HG02981 (cell line): ENCODE measurements around the gene TMOD1.
A peak's percentile ranks its signal among the peaks of the same experiment; 100 is the strongest.
"Not testable (repeated sequence)": the region's sequence is repeated elsewhere in the genome, so short reads cannot be mapped to it uniquely, and the experiment has no call there.

Experiments
- ATAC-seq: cut with Tn5 transposase; IDR thresholded peaks from one replicate; pipeline ENCODE4 v1.9.1; 2021; ENCODE audit warnings: mild to moderate bottlenecking, moderate library complexity; ENCODE audit not compliant: unreplicated experiment

Gene TMOD1

GRCh38 chr9:97497558-97498375 lies 3.7 kb upstream of the TMOD1 start:
- not testable (repeated sequence) for ATAC-seq

- ATAC-seq: not testable (repeated sequence)
Measured at GRCh38 chr9:97498846-97499245, 2.6 kb upstream of the TMOD1 start.

GRCh38 chr9:97500263-97500662 lies 1.2 kb upstream of the TMOD1 start:
- ATAC-seq: no peak

- ATAC-seq: no peak
Measured at GRCh38 chr9:97500765-97501176, 695 bp upstream of the TMOD1 start.

- peak; percentile 23 for ATAC-seq
Measured at GRCh38 chr9:97501972-97502221, 431 bp downstream of the TMOD1 start.

- peak; percentile 22 for ATAC-seq
Measured at GRCh38 chr9:97502222-97502983, 937 bp downstream of the TMOD1 start.

GRCh38 chr9:97502984-97503861 lies 1.8 kb downstream of the TMOD1 start:
- no peak for ATAC-seq

- no peak for ATAC-seq
Measured at GRCh38 chr9:97503862-97504210, 2.4 kb downstream of the TMOD1 start.

GRCh38 chr9:97504381-97505216 lies 3.1 kb downstream of the TMOD1 start:
- no peak for ATAC-seq

GRCh38 chr9:97505845-97506244 lies 4.4 kb downstream of the TMOD1 start:
- ATAC-seq: no peak

- ATAC-seq: no peak
Measured at GRCh38 chr9:97506306-97506705, 4.8 kb downstream of the TMOD1 start.

GRCh38 chr9:97506787-97507186 lies 5.3 kb downstream of the TMOD1 start:
- no peak for ATAC-seq

- ATAC-seq: no peak
Measured at GRCh38 chr9:97507428-97507984, 6.0 kb downstream of the TMOD1 start.

GRCh38 chr9:97508852-97509251 lies 7.4 kb downstream of the TMOD1 start:
- ATAC-seq: no peak

- ATAC-seq: peak; percentile 67
Measured at GRCh38 chr9:97510797-97511654, 9.6 kb downstream of the TMOD1 start.

GRCh38 chr9:97511655-97512427 lies 10.4 kb downstream of the TMOD1 start:
- ATAC-seq: no peak

- ATAC-seq: no peak
Measured at GRCh38 chr9:97512966-97513560, 11.6 kb downstream of the TMOD1 start.

- ATAC-seq: no peak
Measured at GRCh38 chr9:97514531-97514930, 13.1 kb downstream of the TMOD1 start.
